Fibroblast of lung (primary cell): Measurements from ENCODE around the gene LIMK2. TPM values are rescaled to one million over a fixed set of nuclear protein-coding genes. Genes with fewer than 3 reads are reported as not detected.

Source experiments
- DNase-seq, 2 donors: peaks; one replicate each; pipeline versions ENCODE4 v3.0.0 to v3.0.0-alpha.2; 2010; ENCODE audit warnings: low read depth in 2 of 2
- H2AFZ ChIP-seq: 2 replicates; pipeline ENCODE4 v1.5.1; 2012; ENCODE audit warnings: low read length, control low read depth, inconsistent platforms
- H3K27ac ChIP-seq: 2 replicates; pipeline ENCODE4 v1.5.1; 2011; ENCODE audit warnings: low read length, control low read depth; ENCODE audit not compliant: insufficient read depth
- H3K27me3 ChIP-seq: 2 replicates; pipeline ENCODE4 v1.5.1; 2011; ENCODE audit warnings: mild to moderate bottlenecking, low read length; ENCODE audit not compliant: control insufficient read depth, insufficient read depth
- H3K36me3 ChIP-seq: 2 replicates; pipeline ENCODE4 v1.5.1; 2011; ENCODE audit warnings: low read length; ENCODE audit not compliant: control insufficient read depth, insufficient read depth
- H3K4me1 ChIP-seq: 2 replicates; pipeline ENCODE4 v1.5.1; 2011; ENCODE audit warnings: low read length; ENCODE audit not compliant: control insufficient read depth, insufficient read depth; ENCODE audit errors: extremely low read depth
- H3K4me2 ChIP-seq: 2 replicates; pipeline ENCODE4 v1.5.1; 2011; ENCODE audit warnings: low read length, control low read depth; ENCODE audit not compliant: insufficient read depth; ENCODE audit errors: extremely low read depth
- H3K4me3 ChIP-seq, 4 experiments: fragments of 200-600 bp in 1 of 4; sonication (generic) in 1 of 4; replicated peaks in 1 of 4; 2 replicates each; pipeline ENCODE4 v1.5.1; 2011 to 2016; ENCODE audit warnings: low read length in 4 of 4, low read depth in 3 of 4, mild to moderate bottlenecking in 3 of 4, control low read depth in 2 of 4, inconsistent platforms in 1 of 4, mixed read lengths in 1 of 4; ENCODE audit not compliant: insufficient read depth in 1 of 4; ENCODE audit errors: control extremely low read depth in 1 of 4
- H3K79me2 ChIP-seq: 2 replicates; pipeline ENCODE4 v1.5.1; 2012; ENCODE audit warnings: mild to moderate bottlenecking, low read length, inconsistent platforms; ENCODE audit not compliant: control insufficient read depth, insufficient read depth
- H3K9ac ChIP-seq: 2 replicates; pipeline ENCODE4 v1.5.1; 2011; ENCODE audit warnings: mild to moderate bottlenecking, low read length, control low read depth; ENCODE audit not compliant: insufficient read depth
- H3K9me3 ChIP-seq: 2 replicates; pipeline ENCODE4 v1.5.1; 2012; ENCODE audit warnings: low read depth, low read length; ENCODE audit not compliant: control insufficient read depth, insufficient read depth
- H4K20me1 ChIP-seq: 2 replicates; pipeline ENCODE4 v1.5.1; 2011; ENCODE audit warnings: low read length; ENCODE audit not compliant: control insufficient read depth, insufficient read depth; ENCODE audit errors: extremely low read depth
- CTCF ChIP-seq, 2 donors: IDR thresholded peaks in 1 of 2; conservative IDR thresholded peaks in 1 of 2; 1 replicate in 1 of 2; 2 replicates in 1 of 2; pipeline ENCODE4 v1.5.1; 2011 to 2012; ENCODE audit warnings: low read length in 2 of 2, control low read depth in 1 of 2, inconsistent platforms in 1 of 2, low read depth in 1 of 2, mild to moderate bottlenecking in 1 of 2
- EZH2 ChIP-seq: IDR thresholded peaks from 2 replicates; pipeline ENCODE4 v1.5.1; 2012; ENCODE audit warnings: low read length, control low read depth, mild to moderate bottlenecking; ENCODE audit errors: missing control alignments
- polyA plus RNA-seq, 2 donors: library from polyadenylated mRNA; depleted of rRNA in 1 of 2; stranded (reverse) in 1 of 2; unstranded in 1 of 2; fragments of >200 nt; gene quantifications; 2 replicates each; pipeline ENCODE4 v1.2.1, GENCODE V29; 2011 to 2012; ENCODE audit warnings: missing spikeins in 1 of 2
- total RNA-seq: library from RNA; depleted of rRNA; stranded (reverse); fragments of >200 nt; gene quantifications from 2 replicates; pipeline ENCODE4 v1.2.1, GENCODE V29; 2014

The LIMK2 gene
- total and polyA plus RNA-seq, 2 donors (not counting 1 experiment from before 2014, with no cell fraction given): 3.4 to 20.0 TPM

- H3K9ac ChIP-seq: no peak overlapping the region
- H3K27me3 ChIP-seq: no peaks in the 10 kb centered on the region
- peaks cover 11% of the 10 kb centered on the region for H3K36me3 ChIP-seq
- no peak overlapping the region for H3K4me3 ChIP-seq
- no peak overlapping the region for H3K4me2 ChIP-seq
- no peak overlapping the region for H2AFZ ChIP-seq
- H3K27ac ChIP-seq: no peak overlapping the region
- no peaks in the 10 kb centered on the region for H3K4me1 ChIP-seq
- DNase-seq: no peak
- no peaks in the 10 kb centered on the region for H4K20me1 ChIP-seq
- H3K79me2 ChIP-seq: no peaks in the 10 kb centered on the region
- no peaks in the 10 kb centered on the region for H3K9me3 ChIP-seq
- TF ChIP-seq CTCF (conservative IDR thresholded peaks at IDR 0.05 in 1 of 2, IDR thresholded peaks at IDR 0.05 in 1 of 2; ENCODE audit: low read depth in 1 of 2, low read length in 2 of 2) (no peak), EZH2 (no peak)
Observed at GRCh38 chr22:31259798-31260473, 47.8 kb downstream of the LIMK2 start.

DNA sequence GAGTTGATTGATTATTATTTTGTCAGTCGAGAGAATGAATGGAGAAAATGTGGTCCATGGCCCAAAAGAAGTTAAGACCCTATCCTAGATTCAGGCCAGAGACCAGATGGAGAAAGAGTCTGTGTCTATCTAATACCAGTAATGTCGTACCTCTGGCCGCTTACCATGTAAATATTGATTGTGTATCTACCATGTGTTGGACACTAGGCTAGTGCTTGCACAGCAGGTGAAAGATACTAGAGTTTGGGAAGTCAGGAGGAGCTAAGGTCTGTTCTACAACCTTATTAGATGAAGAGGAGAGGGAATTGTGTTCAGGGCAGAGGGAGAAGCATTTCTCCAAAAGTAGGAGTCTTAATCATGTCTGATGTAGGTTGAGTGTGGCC lies 48.4 kb downstream of the LIMK2 start:
- no peak for TF ChIP-seq CTCF (conservative IDR thresholded peaks at IDR 0.05 in 1 of 2, IDR thresholded peaks at IDR 0.05 in 1 of 2; ENCODE audit: low read depth in 1 of 2, low read length in 2 of 2)
- TF ChIP-seq EZH2: no peak
- H3K27ac ChIP-seq: no peak overlapping the region
- H4K20me1 ChIP-seq: no peaks in the 10 kb centered on the region
- no peaks in the 10 kb centered on the region for H3K79me2 ChIP-seq
- H3K4me1 ChIP-seq: no peaks in the 10 kb centered on the region
- no peak for DNase-seq
- peaks cover 11% of the 10 kb centered on the region for H3K36me3 ChIP-seq
- H3K9me3 ChIP-seq: no peaks in the 10 kb centered on the region
- H2AFZ ChIP-seq: no peak overlapping the region
- no peaks in the 10 kb centered on the region for H3K27me3 ChIP-seq
- H3K4me2 ChIP-seq: no peak overlapping the region
- H3K9ac ChIP-seq: no peak overlapping the region
- H3K4me3 ChIP-seq: no peak overlapping the region

DNA sequence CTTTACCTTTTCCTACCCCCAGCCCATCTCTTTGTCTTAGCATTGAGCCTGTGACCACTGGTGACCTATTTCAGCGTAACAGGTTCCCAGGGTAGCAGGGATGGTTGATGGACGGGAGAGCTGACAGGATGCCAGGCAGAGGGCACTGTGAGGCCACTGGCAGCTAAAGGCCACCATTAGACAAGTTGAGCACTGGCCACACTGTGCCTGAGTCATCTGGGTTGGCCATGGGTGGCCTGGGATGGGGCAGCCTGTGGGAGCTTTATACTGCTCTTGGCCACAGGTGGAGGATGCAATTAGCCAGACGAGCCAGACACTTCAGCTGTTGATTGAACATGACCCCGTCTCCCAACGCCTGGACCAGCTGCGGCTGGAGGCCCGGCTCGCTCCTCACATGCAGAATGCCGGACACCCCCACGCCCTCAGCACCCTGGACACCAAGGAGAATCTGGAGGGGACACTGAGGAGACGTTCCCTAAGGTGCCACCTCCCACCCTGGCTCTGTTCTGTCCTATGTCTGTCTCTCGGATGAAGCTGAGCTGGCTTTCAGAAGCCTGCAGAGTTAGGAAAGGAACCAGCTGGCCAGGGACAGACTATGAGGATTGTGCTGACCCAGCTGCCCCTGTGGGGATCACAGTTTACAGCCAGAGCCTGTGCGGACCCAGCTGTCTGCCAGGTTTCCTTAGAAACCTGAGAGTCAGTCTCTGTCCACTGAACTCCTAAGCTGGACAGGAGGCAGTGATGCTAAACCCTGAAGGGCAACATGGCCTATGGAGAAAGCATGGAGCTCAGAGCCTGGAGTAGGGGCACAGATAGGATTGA lies 50.4 kb downstream of the LIMK2 start:
- no peaks in the 10 kb centered on the region for H3K79me2 ChIP-seq
- no peak overlapping the region for H2AFZ ChIP-seq
- no peaks in the 10 kb centered on the region for H3K4me1 ChIP-seq
- H3K4me2 ChIP-seq: no peak overlapping the region
- H3K9ac ChIP-seq: no peak overlapping the region
- TF ChIP-seq CTCF (conservative IDR thresholded peaks at IDR 0.05 in 1 of 2, IDR thresholded peaks at IDR 0.05 in 1 of 2; ENCODE audit: low read depth in 1 of 2, low read length in 2 of 2) (no peak), EZH2 (no peak)
- no peak overlapping the region for H3K4me3 ChIP-seq
- no peak overlapping the region for H3K27ac ChIP-seq
- no peaks in the 10 kb centered on the region for H3K27me3 ChIP-seq
- DNase-seq: no peak
- H4K20me1 ChIP-seq: no peaks in the 10 kb centered on the region
- H3K9me3 ChIP-seq: no peaks in the 10 kb centered on the region
- peaks cover 11% of the 10 kb centered on the region for H3K36me3 ChIP-seq
